ENCODE measurements around the gene ORMDL2. TPM values are rescaled to one million over a fixed set of nuclear protein-coding genes. Genes with fewer than 3 reads are reported as not detected.
"Not testable (repeated sequence)": the region's sequence is repeated elsewhere in the genome, so short reads cannot be mapped to it uniquely, and the experiment has no call there.

ORMDL2 gene
- total RNA-seq, 1 donor from 2014 or later = 66.2 TPM

GRCh38 chr12:55852740-55853139, 34.9 kb downstream of the ORMDL2 start:
- no peak for DNase-seq (ENCODE audit: low spot score)

DNA sequence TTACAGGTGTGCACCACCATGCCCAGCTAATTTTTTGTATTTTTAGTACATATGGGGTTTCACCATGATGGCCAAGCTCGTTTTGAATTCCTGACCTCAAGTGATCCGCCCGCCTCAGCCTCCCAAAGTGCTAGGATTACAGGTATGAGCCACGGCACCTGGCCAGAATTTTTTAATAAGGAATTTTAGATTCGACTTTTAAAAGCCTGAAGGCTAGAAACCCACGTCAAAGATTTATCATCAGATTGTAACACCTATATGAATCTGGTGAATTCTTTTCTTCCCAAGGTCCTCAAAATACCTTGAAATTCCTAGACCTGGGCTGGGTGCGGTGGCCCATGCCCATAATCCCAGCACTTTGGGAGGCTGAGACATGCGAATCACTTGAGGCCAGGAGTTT, 43.6 kb downstream of the ORMDL2 start:
- no peak for DNase-seq (ENCODE audit: low spot score)

GRCh38 chr12:55861871-55862270, 44.0 kb downstream of the ORMDL2 start:
- no peak for DNase-seq (ENCODE audit: low spot score)

- no peak for DNase-seq (ENCODE audit: low spot score)
These were observed 44.4 kb downstream of the ORMDL2 start for GRCh38 chr12:55862286-55862685.

DNA sequence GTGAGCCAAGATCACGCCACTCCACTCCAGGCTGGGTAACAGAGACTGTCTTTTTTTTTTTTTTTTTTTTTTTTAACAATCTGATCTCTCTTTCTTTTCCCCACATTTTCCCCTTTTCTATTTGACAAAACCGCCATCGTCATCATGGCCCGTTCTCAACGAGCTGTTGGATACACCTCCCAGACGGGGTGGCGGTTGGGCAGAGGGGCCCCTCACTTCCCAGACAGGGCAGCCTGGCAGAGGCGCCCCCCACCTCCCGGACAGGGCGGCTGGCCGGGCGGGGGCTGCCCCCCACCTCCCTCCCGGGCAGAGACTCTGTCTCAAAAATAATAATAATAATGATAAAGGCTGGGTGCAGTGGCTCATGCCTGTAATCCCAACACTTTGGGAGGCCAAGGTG, 45.1 kb downstream of the ORMDL2 start:
- not testable (repeated sequence) for DNase-seq (ENCODE audit: low spot score)

GRCh38 chr12:55865327-55865726, 47.5 kb downstream of the ORMDL2 start:
- DNase-seq (ENCODE audit: low spot score) = no peak

GRCh38 chr12:55866454-55867004, 48.7 kb downstream of the ORMDL2 start:
- not testable (repeated sequence) for DNase-seq (ENCODE audit: low spot score)

Other genes starting within 250 kb of the ORMDL2 start
- gene OR2AP1, start 245.6 kb upstream of the ORMDL2 start, total RNA-seq = not detected
- not detected for gene OR10P1, start 181.1 kb upstream of the ORMDL2 start, total RNA-seq
- 152 TPM for gene ITGA7, start 110.1 kb upstream of the ORMDL2 start, total RNA-seq
- 158 TPM for gene BLOC1S1, start 102.0 kb upstream of the ORMDL2 start, total RNA-seq
- gene RDH5, start 97.6 kb upstream of the ORMDL2 start, total RNA-seq = 43.0 TPM
- gene CD63, start 89.0 kb upstream of the ORMDL2 start, total RNA-seq = 1,148 TPM
- gene GDF11, start 74.9 kb upstream of the ORMDL2 start, total RNA-seq = 11.5 TPM
- gene SARNP, start 317 bp upstream of the ORMDL2 start, total RNA-seq = 36.6 TPM
- 31.6 TPM for gene DNAJC14, start 11.5 kb downstream of the ORMDL2 start, total RNA-seq
- gene MMP19, start 24.9 kb downstream of the ORMDL2 start, total RNA-seq = 5.2 TPM
- 25.1 TPM for gene PYM1, start 109.9 kb downstream of the ORMDL2 start, total RNA-seq
- gene DGKA, start 113.1 kb downstream of the ORMDL2 start, total RNA-seq = 50.5 TPM
- 2.9 TPM for gene PMEL, start 148.0 kb downstream of the ORMDL2 start, total RNA-seq
- gene CDK2, start 148.8 kb downstream of the ORMDL2 start, total RNA-seq = 28.0 TPM
- 182 TPM for gene RAB5B, start 156.0 kb downstream of the ORMDL2 start, total RNA-seq
- gene SUOX, start 179.2 kb downstream of the ORMDL2 start, total RNA-seq = 49.0 TPM
- 8.2 TPM for gene IKZF4, start 203.0 kb downstream of the ORMDL2 start, total RNA-seq
- gene RPS26, start 223.9 kb downstream of the ORMDL2 start, total RNA-seq = 34.0 TPM